Ovary (tissue), 10 donors: ENCODE data around the gene C8A. TPM values are rescaled to one million over a fixed set of nuclear protein-coding genes. Genes with fewer than 3 reads are reported as not detected.

Experiments
- DNase-seq, 5 donors: peaks; one replicate each; pipeline ENCODE4 v3.0.0-alpha.2; 2019 to 2020
- H3K27ac ChIP-seq, 2 donors: fragments of 200-600 bp; one replicate each; pipeline versions ENCODE4 v1.5.1 to v1.8.0; 2019 to 2022
- H3K27me3 ChIP-seq: fragments of 200-600 bp; one replicate; pipeline ENCODE4 v1.8.0; 2022
- H3K36me3 ChIP-seq: fragments of 200-600 bp; sonication (generic); one replicate; pipeline ENCODE4 v1.5.1; 2019
- H3K4me1 ChIP-seq: one replicate; pipeline ENCODE4 v1.8.1; 2013; ENCODE audit warnings: mild to moderate bottlenecking, moderate library complexity; ENCODE audit not compliant: insufficient read depth
- H3K4me3 ChIP-seq: fragments of 200-600 bp; sonication (generic); one replicate; pipeline ENCODE4 v1.5.1; 2017
- H3K9me3 ChIP-seq, 2 donors: fragments of 200-600 bp in 1 of 2; sonication (generic) in 1 of 2; one replicate each; pipeline versions ENCODE4 v1.5.1 to v1.8.1; 2013 to 2019; ENCODE audit warnings: mild to moderate bottlenecking in 1 of 2, moderate library complexity in 1 of 2
- CTCF ChIP-seq, 3 donors: fragments of 450-650 bp in 2 of 3; fragments of 200-600 bp in 1 of 3; IDR thresholded peaks; one replicate each; pipeline versions ENCODE4 v1.5.1 to v1.8.0; 2016 to 2022; ENCODE audit warnings: antibody characterized with exemption in 3 of 3, mild to moderate bottlenecking in 1 of 3
- EP300 ChIP-seq: sonication (generic); formaldehyde crosslinking; IDR thresholded peaks from one replicate; pipeline ENCODE4 v1.6.1; 2017; ENCODE audit warnings: antibody characterized with exemption
- POLR2A ChIP-seq: fragments of 450-650 bp; IDR thresholded peaks from one replicate; pipeline ENCODE4 v1.6.1; 2017; ENCODE audit warnings: antibody characterized with exemption, mild to moderate bottlenecking, moderate library complexity
- WGBS, 3 donors: extraction: QIAGEN DNeasy Blood & Tissue Kit in 1 of 3; methylation state at CpG; one replicate each; pipeline versions ENCODE4 v1.1.5 to v1.1.7; 2013 to 2017; 5-methylcytosine and 5-hydroxymethylcytosine counted together
- intact Hi-C, 4 donors: fragments of 100-400 bp; cut with DNase I; formaldehyde crosslinking; loops; one replicate each; pipeline versions ENCODE4 v1.11.0 to v1.15.1; 2022 to 2023
- long read RNA-seq, 3 donors: library from polyadenylated mRNA in 2 of 3; unstranded in 2 of 3; transcript quantifications; one replicate each; pipeline ENCODE4 v2.0.0 and lab custom pipeline, GENCODE V29; 2021 to 2026
- polyA plus RNA-seq, 2 donors: library from polyadenylated mRNA; stranded (reverse); fragments of 200-250 nt in 1 of 2; fragments of 350-450 nt in 1 of 2; fragmentation: Illumina TruSeq in 1 of 2; extraction: RNeasy Lipid Tissue Mini Kit (QIAGEN cat#74804) in 1 of 2; gene quantifications; one replicate each; pipeline ENCODE4 v1.2.3, GENCODE V29; 2013 to 2014
- total RNA-seq, 7 donors: library from RNA; depleted of rRNA in 2 of 7; stranded (reverse); fragments of >200 nt in 2 of 7; fragmentation: NEBNext Ultra II Directional in 3 of 7; extraction: Animal tissue kit (Norgen Biotek cat#: 25700) in 3 of 7; gene quantifications; one replicate each; pipeline versions ENCODE4 v1.1.0 to v1.2.4, GENCODE V29; 2016 to 2023
- donor health status: DM: no; HTN: no; CAD: no; lungs with moderate emphysema.
- donor health status: DM: no; HTN: no; CAD: no.
- donor health status: Bipolar disorder and iron deficiency.
- donor health status: DM: yes; HTN: yes; CAD: no.
- donor health status: DM: no; HTN: no; CAD: no.
- donor health status: DM: yes; HTN: yes; CAD: no.

Gene C8A
- total RNA-seq = under 1 TPM in 1 of 7 donors, not detected in 6; 0.08 TPM
- not detected for polyA plus RNA-seq
- long read RNA-seq, donor 1 = 0 reads
- long read RNA-seq, donor 2 = 0 reads
- long read RNA-seq, donor 3 = 0 reads

GRCh38 chr1:56854521-56855099 lies at the start of gene C8A:
Gene C8A, plus strand, starts transcription at chr1:56854797. Its CDS starts 105 bp downstream, at chr1:56854902.
- Histone ChIP-seq H3K9me3 (no peaks in the 10 kb centered on the region), H3K36me3 (no peaks in the 10 kb centered on the region), H3K27ac (no peak within 1 kb of the TSS), H3K27me3 (no peaks in the 10 kb centered on the region), H3K4me1 (no peaks in the 10 kb centered on the region), H3K4me3 (no peak within 1 kb of the TSS)
- DNase-seq = no peak
- intact Hi-C loops = no loop called here
- no peak for TF ChIP-seq CTCF (IDR thresholded peaks at IDR 0.05)
- no peak for TF ChIP-seq EP300
- TF ChIP-seq POLR2A = no peak
- WGBS, 3 donors = 64 to 67% (median 64%) methylated on average over 3 of the region's 3 CpGs

GRCh38 chr1:56806804-56807203 lies 47.8 kb upstream of the C8A start:
- no peak for TF ChIP-seq POLR2A
- no peak for TF ChIP-seq EP300
- no peak for TF ChIP-seq CTCF (IDR thresholded peaks at IDR 0.05)
- Histone ChIP-seq H3K36me3 (no peaks in the 10 kb centered on the region), H3K27me3 (no peaks in the 10 kb centered on the region), H3K4me3 (no peak overlapping the region), H3K27ac (no peak overlapping the region), H3K4me1 (no peaks in the 10 kb centered on the region), H3K9me3 (no peaks in the 10 kb centered on the region)
- intact Hi-C loops = no loop called here
- WGBS, 3 donors = 63 to 66% (median 64%) methylated on average over 3 of the region's 3 CpGs
- DNase-seq = no peak

GRCh38 chr1:56808410-56808809 lies 46.2 kb upstream of the C8A start:
- 60 to 74% (median 69%) methylated on average over 1 of the region's 1 CpG for WGBS, 3 donors
- Histone ChIP-seq H3K4me3 (no peak overlapping the region), H3K27ac (no peak overlapping the region), H3K9me3 (no peaks in the 10 kb centered on the region), H3K36me3 (no peaks in the 10 kb centered on the region), H3K4me1 (no peaks in the 10 kb centered on the region), H3K27me3 (no peaks in the 10 kb centered on the region)
- DNase-seq = no peak
- intact Hi-C loops = no loop called here
- no peak for TF ChIP-seq EP300
- no peak for TF ChIP-seq CTCF (IDR thresholded peaks at IDR 0.05)
- no peak for TF ChIP-seq POLR2A

- intact Hi-C loops = no loop called here
- no peaks in the 10 kb centered on the region for H3K27me3 ChIP-seq
- H3K4me3 ChIP-seq = no peak overlapping the region
- H3K36me3 ChIP-seq = no peaks in the 10 kb centered on the region
- H3K9me3 ChIP-seq = no peaks in the 10 kb centered on the region
- no peak for DNase-seq
- H3K27ac ChIP-seq = no peak overlapping the region
- TF ChIP-seq CTCF (IDR thresholded peaks at IDR 0.05) = no peak
- 20 to 42% (median 32%) methylated on average over 2 of the region's 2 CpGs for WGBS, 3 donors
- no peaks in the 10 kb centered on the region for H3K4me1 ChIP-seq
Measured at GRCh38 chr1:56811331-56811730, 43.3 kb upstream of the C8A start.
